Smooth muscle cell (in vitro differentiated cells): Measurements from ENCODE around the gene TRABD2A. TPM values are rescaled to one million over a fixed set of nuclear protein-coding genes. Genes with fewer than 3 reads are reported as not detected.

ENCODE experiments used
- DNase-seq: peaks from one replicate; lab custom pipeline; 2025; ENCODE audit not compliant: unreplicated experiment; lab: John Stamatoyannopoulos, UW
- H2AFZ ChIP-seq: fragments of 200-600 bp; sonication (generic); 2 replicates; pipeline ENCODE4 v1.6.0; 2016; ENCODE audit warnings: antibody characterized with exemption, low read depth, mild to moderate bottlenecking
- H3F3A ChIP-seq: fragments of 200-600 bp; sonication (generic); 2 replicates; pipeline ENCODE4 v1.6.0; 2017; ENCODE audit warnings: antibody characterized with exemption, low read depth
- H3K27ac ChIP-seq: fragments of 200-600 bp; sonication (generic); 2 replicates; pipeline ENCODE4 v1.5.1; 2016; ENCODE audit warnings: low read depth, mild to moderate bottlenecking
- H3K27me3 ChIP-seq: fragments of 200-600 bp; sonication (generic); 2 replicates; pipeline ENCODE4 v1.6.1; 2016; ENCODE audit warnings: low read depth, mild to moderate bottlenecking
- H3K36me3 ChIP-seq: fragments of 200-600 bp; sonication (generic); 2 replicates; pipeline ENCODE4 v1.5.1; 2016; ENCODE audit warnings: low read depth
- H3K4me1 ChIP-seq: fragments of 200-600 bp; sonication (generic); 2 replicates; pipeline ENCODE4 v1.5.1; 2016; ENCODE audit warnings: low read depth
- H3K4me2 ChIP-seq: fragments of 200-600 bp; sonication (generic); 2 replicates; pipeline ENCODE4 v1.6.0; 2016; ENCODE audit warnings: mild to moderate bottlenecking
- H3K4me3 ChIP-seq: fragments of 200-600 bp; sonication (generic); 2 replicates; pipeline ENCODE4 v1.5.1; 2016; ENCODE audit warnings: mild to moderate bottlenecking
- H3K79me2 ChIP-seq: fragments of 200-600 bp; sonication (generic); 2 replicates; pipeline ENCODE4 v1.6.0; 2016; ENCODE audit warnings: low read depth, mild to moderate bottlenecking
- H3K9ac ChIP-seq: fragments of 200-600 bp; sonication (generic); 2 replicates; pipeline ENCODE4 v1.6.0; 2016; ENCODE audit warnings: low read depth
- H3K9me3 ChIP-seq: fragments of 200-600 bp; sonication (generic); replicated peaks from 2 replicates; pipeline ENCODE4 v1.5.1; 2016; ENCODE audit warnings: low read depth
- H4K20me1 ChIP-seq: fragments of 200-600 bp; sonication (generic); 2 replicates; pipeline ENCODE4 v1.6.0; 2016; ENCODE audit warnings: low read depth
- CTCF ChIP-seq: fragments of 200-600 bp; sonication (generic); IDR thresholded peaks from 2 replicates; pipeline ENCODE4 v1.5.1; 2017; ENCODE audit warnings: borderline replicate concordance, mild to moderate bottlenecking, antibody characterized with exemption; ENCODE audit not compliant: insufficient read depth, poor library complexity, severe bottlenecking
- WGBS: methylation state at CpG from one replicate; pipeline ENCODE4 v1.1.7; 2016; ENCODE audit warnings: low lambda C conversion rate; 5-methylcytosine and 5-hydroxymethylcytosine counted together
- polyA plus RNA-seq: library from polyadenylated mRNA; unstranded; fragments of >200 nt; fragmentation: Nextera tagmentation; extraction: Ambion mirVana; gene quantifications from 2 replicates; pipeline ENCODE4 v1.2.1, GENCODE V29; 2016
- total RNA-seq: library from RNA; depleted of rRNA; stranded (reverse); fragments of >200 nt; gene quantifications from 2 replicates; pipeline ENCODE4 v1.2.3, GENCODE V29; 2014

TRABD2A gene
- total and polyA plus RNA-seq, 2 experiments from 2014 or later: 0.11 TPM; not detected in 1

GRCh38 chr2:84811839-84812431 is 68.9 kb downstream of the TRABD2A start:
- no peaks in the 10 kb centered on the region for H4K20me1 ChIP-seq
- no peak for DNase-seq

GRCh38 chr2:84808279-84808678 is 72.6 kb downstream of the TRABD2A start:
- H3K4me1 ChIP-seq: no peaks in the 10 kb centered on the region
- H3K9ac ChIP-seq: peak overlapping the region; percentile 56
- H3K4me2 ChIP-seq: peak overlapping the region; percentile 2
- peaks cover 5% of the 10 kb centered on the region for H3F3A ChIP-seq
- H3K79me2 ChIP-seq: no peaks in the 10 kb centered on the region
- 88% methylated on average over 4 of the region's 4 CpGs for WGBS
- peak overlapping the region; percentile 87 for H3K27ac ChIP-seq
- no peaks in the 10 kb centered on the region for H3K9me3 ChIP-seq
- H4K20me1 ChIP-seq: no peaks in the 10 kb centered on the region
- no peaks in the 10 kb centered on the region for H3K36me3 ChIP-seq
- peak overlapping the region; percentile 8 for H2AFZ ChIP-seq
- no peak for DNase-seq
- TF ChIP-seq CTCF: no peak
- H3K4me3 ChIP-seq: no peak overlapping the region
- H3K27me3 ChIP-seq: no peaks in the 10 kb centered on the region

More at GRCh38 chr2:84811839-84812431, 68.9 kb downstream of the TRABD2A start:
- no peak for TF ChIP-seq CTCF
- Histone ChIP-seq H3K27me3 (no peaks in the 10 kb centered on the region), H3K9ac (no peak overlapping the region), H3K27ac (no peak overlapping the region), H3K79me2 (no peaks in the 10 kb centered on the region), H3K9me3 (no peaks in the 10 kb centered on the region), H3K36me3 (no peaks in the 10 kb centered on the region), H3K4me1 (no peaks in the 10 kb centered on the region), H3K4me3 (no peak overlapping the region), H3K4me2 (no peak overlapping the region), H2AFZ (no peak overlapping the region), H3F3A (peaks cover under 1% of the 10 kb centered on the region)
- 98% methylated on average over 6 of the region's 6 CpGs for WGBS

DNA sequence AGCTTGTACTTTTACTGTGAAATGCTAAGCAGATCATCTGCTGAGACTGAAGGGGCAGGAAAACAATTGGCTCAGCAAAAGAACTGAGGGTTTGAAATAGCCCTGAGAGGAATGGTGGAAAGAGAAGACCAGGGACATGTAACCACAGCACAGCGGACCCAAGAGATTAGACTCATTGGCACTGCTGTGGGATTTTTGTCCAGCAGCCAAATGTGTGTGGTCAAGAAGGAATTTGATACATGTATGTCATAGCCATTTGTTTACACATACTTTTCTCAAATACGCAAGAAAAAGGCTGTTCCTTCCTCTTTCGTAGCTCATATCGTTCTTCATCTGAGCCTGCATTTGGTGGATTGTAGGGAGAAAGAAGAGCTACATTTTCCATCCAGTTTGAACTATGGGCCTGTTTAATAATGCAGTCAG is 73.8 kb downstream of the TRABD2A start:
- Histone ChIP-seq H3F3A (peaks cover 5% of the 10 kb centered on the region), H4K20me1 (no peaks in the 10 kb centered on the region), H3K4me2 (peak overlapping the region; percentile 54), H3K27ac (peak overlapping the region; percentile 87), H3K4me3 (no peak overlapping the region), H3K9ac (peak overlapping the region; percentile 56), H3K79me2 (no peaks in the 10 kb centered on the region), H3K27me3 (no peaks in the 10 kb centered on the region), H3K36me3 (no peaks in the 10 kb centered on the region), H3K9me3 (no peaks in the 10 kb centered on the region), H3K4me1 (no peaks in the 10 kb centered on the region), H2AFZ (no peak overlapping the region)
- no peak for DNase-seq
- WGBS: 19% methylated on average over 4 of the region's 4 CpGs
- TF ChIP-seq CTCF: no peak

- no peak overlapping the region for H3K9ac ChIP-seq
- H3K4me3 ChIP-seq: no peak overlapping the region
- no peak overlapping the region for H2AFZ ChIP-seq
- H3K27ac ChIP-seq: no peak overlapping the region
- H3K4me2 ChIP-seq: no peak overlapping the region
- no peaks in the 10 kb centered on the region for H3K9me3 ChIP-seq
- H3K79me2 ChIP-seq: no peaks in the 10 kb centered on the region
- no peaks in the 10 kb centered on the region for H4K20me1 ChIP-seq
- peaks cover 5% of the 10 kb centered on the region for H3F3A ChIP-seq
- DNase-seq: no peak
- H3K36me3 ChIP-seq: no peaks in the 10 kb centered on the region
- WGBS: 80% methylated on average over 1 of the region's 1 CpG
- H3K27me3 ChIP-seq: no peaks in the 10 kb centered on the region
- TF ChIP-seq CTCF: no peak
- H3K4me1 ChIP-seq: no peaks in the 10 kb centered on the region
Measured at GRCh38 chr2:84805250-84805958, 75.5 kb downstream of the TRABD2A start.
